GM23338 (cell line): ENCODE data around the gene NME2.

Experiments
- EZH2 ChIP-seq: fragments of 200-600 bp; sonication (generic); IDR thresholded peaks from one replicate; pipeline ENCODE4 v1.8.0; 2017; ENCODE audit warnings: antibody characterized with exemption, mild to moderate bottlenecking, low read depth; ENCODE audit not compliant: unreplicated experiment
- POLR2AphosphoS5 ChIP-seq: IDR thresholded peaks from 2 replicates; pipeline ENCODE4 v1.6.1; 2016; ENCODE audit warnings: antibody characterized with exemption, low read depth
- REST ChIP-seq: IDR thresholded peaks from one replicate; pipeline ENCODE4 v1.6.1; 2018; ENCODE audit warnings: antibody characterized with exemption; ENCODE audit not compliant: unreplicated experiment
- TF ChIP-seq, protein P1 (sequence below), 2 experiments: fragments of 200-600 bp in 1 of 2; sonication (generic) in 1 of 2; conservative IDR thresholded peaks; 2 replicates each; pipeline versions ENCODE4 v1.5.1 to v1.6.1; 2016 to 2017; ENCODE audit warnings: antibody characterized with exemption in 2 of 2, low read depth in 2 of 2, mild to moderate bottlenecking in 2 of 2, moderate library complexity in 1 of 2

DNA sequence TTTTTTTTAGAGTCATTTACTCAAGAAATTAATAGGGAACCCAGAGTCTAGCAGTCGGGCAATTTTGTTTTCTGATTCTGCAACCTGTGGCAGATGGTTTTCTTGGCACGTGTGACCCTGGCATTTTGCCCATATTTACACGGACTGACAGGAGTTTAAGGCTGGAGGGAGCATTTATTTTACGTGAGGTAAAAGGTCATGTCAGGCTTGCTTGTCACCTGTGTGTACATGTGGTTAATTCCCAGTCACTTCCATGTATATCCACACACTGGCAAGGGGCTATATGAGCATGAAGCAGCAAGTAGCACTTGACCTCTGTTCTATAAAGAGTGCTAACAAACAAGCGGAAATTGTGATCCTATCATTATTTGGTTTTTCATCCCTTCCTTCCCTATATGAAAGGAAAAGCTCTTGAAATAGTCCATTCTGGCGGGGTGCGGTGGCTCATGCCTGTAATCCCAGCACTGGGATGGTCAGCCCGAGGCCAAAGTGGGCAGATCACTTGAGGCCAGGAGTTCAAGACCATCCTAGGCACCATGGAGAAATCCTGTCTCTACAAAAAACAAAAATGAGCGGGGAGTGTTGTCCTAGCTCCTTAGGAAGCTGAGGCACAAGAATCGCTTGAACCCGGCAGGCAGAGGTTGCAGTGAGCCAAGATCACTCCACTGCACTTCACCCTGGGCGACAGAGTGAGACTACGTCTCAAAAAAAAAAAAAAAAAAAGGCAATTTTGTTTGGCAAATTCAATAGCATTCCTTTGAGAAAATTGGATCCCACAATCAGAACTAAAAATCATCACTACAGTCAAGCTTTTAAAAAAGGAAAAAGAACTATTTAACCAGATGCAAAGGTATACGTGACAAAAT lies 47.6 kb upstream of the NME2 start:
- TF ChIP-seq, protein P1, sequence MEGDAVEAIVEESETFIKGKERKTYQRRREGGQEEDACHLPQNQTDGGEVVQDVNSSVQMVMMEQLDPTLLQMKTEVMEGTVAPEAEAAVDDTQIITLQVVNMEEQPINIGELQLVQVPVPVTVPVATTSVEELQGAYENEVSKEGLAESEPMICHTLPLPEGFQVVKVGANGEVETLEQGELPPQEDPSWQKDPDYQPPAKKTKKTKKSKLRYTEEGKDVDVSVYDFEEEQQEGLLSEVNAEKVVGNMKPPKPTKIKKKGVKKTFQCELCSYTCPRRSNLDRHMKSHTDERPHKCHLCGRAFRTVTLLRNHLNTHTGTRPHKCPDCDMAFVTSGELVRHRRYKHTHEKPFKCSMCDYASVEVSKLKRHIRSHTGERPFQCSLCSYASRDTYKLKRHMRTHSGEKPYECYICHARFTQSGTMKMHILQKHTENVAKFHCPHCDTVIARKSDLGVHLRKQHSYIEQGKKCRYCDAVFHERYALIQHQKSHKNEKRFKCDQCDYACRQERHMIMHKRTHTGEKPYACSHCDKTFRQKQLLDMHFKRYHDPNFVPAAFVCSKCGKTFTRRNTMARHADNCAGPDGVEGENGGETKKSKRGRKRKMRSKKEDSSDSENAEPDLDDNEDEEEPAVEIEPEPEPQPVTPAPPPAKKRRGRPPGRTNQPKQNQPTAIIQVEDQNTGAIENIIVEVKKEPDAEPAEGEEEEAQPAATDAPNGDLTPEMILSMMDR (conservative IDR thresholded peaks at IDR 0.05; ENCODE audit: low read depth in 2 of 2) = no peak
- TF ChIP-seq REST (no peak), POLR2AphosphoS5 (no peak), EZH2 (no peak)
